Large intestine (tissue), 3 donors: ENCODE results near the gene TGFBR3L. TPM values are rescaled to one million over a fixed set of nuclear protein-coding genes. Genes with fewer than 3 reads are reported as not detected.
"Not testable (repeated sequence)": the region's sequence is repeated elsewhere in the genome, so short reads cannot be mapped to it uniquely, and the experiment has no call there.

Experiments used
- DNase-seq, 2 donors: peaks; one replicate each; pipeline versions ENCODE4 v3.0.0 to v3.0.0-alpha.2; 2013
- H3K27ac ChIP-seq: one replicate; pipeline ENCODE4 v1.5.1; 2013; ENCODE audit warnings: low read length
- H3K27me3 ChIP-seq: 2 replicates; pipeline ENCODE4 v1.6.1; 2013; ENCODE audit warnings: low read length; ENCODE audit not compliant: control insufficient read depth, insufficient read depth
- H3K36me3 ChIP-seq: 2 replicates; pipeline ENCODE4 v1.6.1; 2013; ENCODE audit warnings: low read length; ENCODE audit not compliant: control insufficient read depth, insufficient read depth
- H3K4me1 ChIP-seq: one replicate; pipeline ENCODE4 v1.6.1; 2013; ENCODE audit warnings: low read length; ENCODE audit not compliant: control insufficient read depth, insufficient read depth
- H3K4me3 ChIP-seq: one replicate; pipeline ENCODE4 v1.5.1; 2013; ENCODE audit warnings: low read length
- H3K9me3 ChIP-seq: one replicate; pipeline ENCODE4 v1.6.1; 2013; ENCODE audit warnings: mild to moderate bottlenecking, low read depth, low read length, moderate library complexity; ENCODE audit not compliant: control insufficient read depth
- WGBS: methylation state at CpG from one replicate; pipeline ENCODE4 v1.1.5; 2013; ENCODE audit warnings: low lambda C conversion rate; ENCODE audit not compliant: insufficient coverage; 5-methylcytosine and 5-hydroxymethylcytosine counted together
- polyA plus RNA-seq: library from polyadenylated mRNA; unstranded; fragments of 120-200 nt; gene quantifications from one replicate; pipeline ENCODE4 v1.2.1, GENCODE V29; 2013

TGFBR3L gene
- polyA plus RNA-seq, 1 donor: 1.4 TPM

DNA sequence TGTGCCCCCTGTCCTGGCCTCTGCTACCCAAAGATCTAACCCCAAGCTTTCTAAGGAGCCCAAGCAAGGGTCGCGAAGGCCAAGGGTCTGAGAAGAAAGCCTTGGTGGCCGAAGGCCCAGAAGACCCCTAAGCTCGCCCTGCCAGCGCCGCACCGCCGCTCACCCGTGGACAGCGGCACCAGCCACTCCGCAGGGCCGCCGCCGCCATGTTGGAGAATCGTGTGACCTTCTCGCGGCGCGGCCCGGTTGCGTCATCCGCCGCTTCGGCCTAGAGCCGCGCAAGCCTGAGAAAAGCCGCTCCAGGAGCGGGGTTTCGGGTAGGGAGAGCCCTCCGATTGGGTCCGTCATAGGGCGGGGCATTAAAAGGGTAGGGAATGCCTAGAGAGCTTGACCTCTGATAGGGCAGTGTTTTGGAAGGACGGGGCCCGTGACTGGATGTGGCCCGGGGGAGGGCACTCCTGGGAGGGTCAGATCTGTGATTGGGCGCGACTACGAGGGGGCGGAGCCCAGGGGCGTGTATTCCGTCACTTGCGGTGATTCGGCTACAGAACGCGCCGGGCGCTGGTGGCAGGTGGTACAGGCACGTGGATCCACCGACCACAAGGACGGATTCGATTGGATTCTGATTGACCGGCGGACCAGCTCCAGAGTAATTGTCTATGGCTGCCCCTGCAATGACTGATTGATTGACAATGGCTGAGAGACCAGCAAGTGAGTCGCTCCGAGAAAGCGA is 29.0 kb downstream of the TGFBR3L start, which contains the start of gene TIMM44:
TSS of gene TIMM44 (minus strand) at position 223 of the 733 bp plus-strand sequence. CDS start at position 208, 15 bp downstream.
- H3K4me3 ChIP-seq: peak within 1 kb of the TSS; percentile 97
- no peaks in the 10 kb centered on the region for H3K27me3 ChIP-seq
- WGBS: no CpG with 5 or more reads among the region's 56 CpGs
- no peaks in the 10 kb centered on the region for H3K9me3 ChIP-seq
- peaks cover 7% of the 10 kb centered on the region for H3K4me1 ChIP-seq
- peak within 1 kb of the TSS; percentile 95 for H3K27ac ChIP-seq
- DNase-seq: peak; percentile 99 to 100
- peaks cover 16% of the 10 kb centered on the region for H3K36me3 ChIP-seq

DNA sequence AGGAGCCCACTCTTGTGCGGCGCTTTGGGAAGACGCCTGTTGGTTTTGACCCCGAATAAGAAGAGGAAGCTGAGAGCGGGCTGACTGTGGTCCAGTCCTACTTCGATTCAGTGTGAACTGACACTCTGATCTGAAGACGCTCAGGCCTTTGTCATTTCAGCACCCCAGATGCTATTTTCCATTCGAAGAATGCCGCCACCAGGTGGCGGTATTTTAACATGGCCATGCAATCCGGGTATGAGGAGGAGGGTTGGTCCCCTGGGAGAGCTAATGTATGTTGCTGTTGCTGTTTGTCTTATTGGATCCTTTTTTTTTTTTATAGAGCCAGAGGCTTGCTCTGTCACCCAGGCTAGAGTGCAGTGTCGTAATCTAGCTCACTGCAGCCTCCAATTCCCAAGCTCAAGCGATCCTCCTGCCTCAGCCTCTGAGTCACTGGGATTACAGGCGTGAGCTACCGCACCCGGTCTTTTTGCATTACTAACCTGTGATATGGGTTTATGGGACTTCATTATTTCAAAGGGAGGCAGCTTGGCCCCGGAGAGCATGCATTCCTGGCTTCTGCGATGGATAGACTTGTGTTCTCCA is 29.6 kb downstream of the TGFBR3L start:
- DNase-seq: peak; percentile 86 to 90
- H3K4me3 ChIP-seq: peak overlapping the region; percentile 97
- H3K27ac ChIP-seq: peak overlapping the region; percentile 95
- H3K27me3 ChIP-seq: no peaks in the 10 kb centered on the region
- peaks cover 12% of the 10 kb centered on the region for H3K36me3 ChIP-seq
- no CpG with 5 or more reads among the region's 18 CpGs for WGBS
- no peaks in the 10 kb centered on the region for H3K9me3 ChIP-seq
- H3K4me1 ChIP-seq: peaks cover 7% of the 10 kb centered on the region

DNA sequence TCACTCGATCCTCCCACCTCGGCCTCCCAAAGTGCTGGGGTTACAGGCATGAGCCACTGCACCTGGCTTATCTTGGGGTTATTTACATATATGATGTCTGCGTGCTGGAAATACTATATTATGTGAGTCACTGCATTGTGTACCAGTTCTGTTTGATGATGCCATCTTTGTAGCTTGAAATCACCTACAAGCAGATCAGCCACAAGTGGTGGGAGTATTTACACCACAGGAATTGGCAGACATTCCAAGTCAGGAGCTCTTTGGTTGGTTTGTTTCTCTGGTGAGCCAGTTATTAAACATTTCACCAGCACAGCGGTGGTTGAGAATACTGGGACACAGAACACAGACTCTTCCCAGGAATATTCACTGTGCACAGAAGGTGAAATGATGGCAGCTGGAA is 33.3 kb downstream of the TGFBR3L start:
- no peak overlapping the region for H3K27ac ChIP-seq
- no peak overlapping the region for H3K4me3 ChIP-seq
- no CpG with 5 or more reads among the region's 4 CpGs for WGBS
- DNase-seq: no peak
- H3K36me3 ChIP-seq: no peaks in the 10 kb centered on the region
- no peaks in the 10 kb centered on the region for H3K27me3 ChIP-seq
- H3K4me1 ChIP-seq: peaks cover 2% of the 10 kb centered on the region
- no peaks in the 10 kb centered on the region for H3K9me3 ChIP-seq

DNA sequence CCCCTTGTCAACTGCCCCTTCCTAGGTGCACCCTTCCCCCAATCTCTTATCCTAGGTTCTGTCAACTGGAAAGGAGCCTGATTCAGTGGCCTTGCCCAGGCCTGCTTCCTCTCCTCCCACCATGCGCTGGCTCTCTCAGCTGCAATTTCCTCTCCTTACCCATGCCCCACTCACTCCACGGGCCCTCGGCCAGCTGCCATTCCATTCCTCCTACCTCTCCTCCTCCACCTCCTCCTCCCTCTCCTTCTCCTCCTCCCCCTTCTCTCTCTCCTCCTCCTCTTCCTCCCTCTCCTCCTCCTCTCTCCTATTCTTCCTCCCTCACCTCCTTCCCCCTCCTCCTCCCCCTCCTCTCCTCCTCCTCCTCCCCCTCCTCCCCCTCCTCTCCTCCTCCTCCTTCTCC is 38.4 kb downstream of the TGFBR3L start:
- no peak overlapping the region for H3K27ac ChIP-seq
- no peak overlapping the region for H3K4me3 ChIP-seq
- no peak for DNase-seq
- no peaks in the 10 kb centered on the region for H3K9me3 ChIP-seq
- no peaks in the 10 kb centered on the region for H3K4me1 ChIP-seq
- H3K36me3 ChIP-seq: peaks cover 7% of the 10 kb centered on the region
- no peaks in the 10 kb centered on the region for H3K27me3 ChIP-seq
- WGBS: 52% methylated on average over 3 of the region's 3 CpGs

DNA sequence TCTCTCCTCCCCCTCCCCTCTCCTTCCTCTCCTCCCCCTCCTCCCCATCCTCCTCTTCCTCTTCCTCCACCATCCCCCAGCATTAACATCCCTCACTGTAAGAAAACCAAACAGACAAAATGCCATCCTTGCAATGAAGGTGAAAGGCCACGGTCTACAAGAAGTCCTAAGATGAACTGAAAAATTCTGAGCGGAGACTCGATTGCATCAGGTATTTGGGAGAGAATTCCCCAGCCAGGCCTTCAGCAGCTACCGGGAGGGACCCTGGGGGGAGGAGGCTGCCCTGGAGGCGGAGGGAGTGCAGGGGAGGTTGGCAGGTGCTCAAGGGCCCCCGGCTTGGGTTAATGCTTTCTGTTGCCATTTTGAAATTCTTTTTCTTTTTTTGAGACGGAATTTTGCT is 38.9 kb downstream of the TGFBR3L start:
- no peak overlapping the region for H3K27ac ChIP-seq
- no peak overlapping the region for H3K4me3 ChIP-seq
- H3K9me3 ChIP-seq: no peaks in the 10 kb centered on the region
- no CpG with 5 or more reads among the region's 7 CpGs for WGBS
- H3K27me3 ChIP-seq: no peaks in the 10 kb centered on the region
- peaks cover 12% of the 10 kb centered on the region for H3K36me3 ChIP-seq
- no peaks in the 10 kb centered on the region for H3K4me1 ChIP-seq
- no peak for DNase-seq

DNA sequence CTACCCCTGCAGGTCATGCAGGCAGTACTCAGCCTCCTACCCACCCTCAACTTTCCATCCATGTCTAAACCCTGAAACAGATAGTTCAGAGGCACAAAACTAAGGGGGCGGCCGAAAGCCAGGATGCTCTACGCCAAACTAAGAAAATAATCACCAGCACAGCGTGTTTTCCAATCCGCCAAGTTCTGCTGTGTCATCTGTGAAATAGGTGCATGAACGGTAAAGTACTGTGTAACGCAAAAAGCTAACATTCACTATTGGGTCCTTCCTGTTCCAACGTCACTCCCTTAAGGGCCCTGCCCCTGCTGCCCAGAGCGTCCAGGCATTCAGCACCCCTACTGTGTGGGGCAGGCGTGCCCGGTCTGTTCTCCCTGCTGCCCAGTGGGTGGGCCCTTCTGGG is 41.1 kb downstream of the TGFBR3L start:
- Histone ChIP-seq H3K36me3 (peaks cover 21% of the 10 kb centered on the region), H3K4me1 (no peaks in the 10 kb centered on the region), H3K27me3 (no peaks in the 10 kb centered on the region), H3K4me3 (no peak overlapping the region), H3K9me3 (no peaks in the 10 kb centered on the region), H3K27ac (no peak overlapping the region)
- no peak for DNase-seq
- no CpG with 5 or more reads among the region's 11 CpGs for WGBS

DNA sequence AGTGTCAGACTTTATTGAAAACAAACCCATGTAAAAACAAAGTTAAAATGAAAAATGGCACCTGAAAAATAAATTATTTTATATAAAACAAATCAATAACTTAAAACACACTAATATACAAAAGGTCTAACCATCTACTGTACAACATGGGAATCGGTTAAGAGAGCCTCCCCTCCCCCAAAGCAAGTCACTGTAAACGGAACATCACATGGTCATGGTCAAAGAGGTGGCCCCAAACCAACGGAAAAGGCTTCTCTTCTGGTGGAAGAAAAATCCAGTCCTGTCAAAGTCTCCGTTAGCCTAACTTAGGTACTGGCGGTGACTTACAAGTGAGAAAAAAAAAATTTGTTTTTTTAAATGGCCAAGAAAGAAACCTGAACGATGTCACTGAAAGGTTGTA is 44.6 kb downstream of the TGFBR3L start:
- Histone ChIP-seq H3K4me1 (peaks cover 12% of the 10 kb centered on the region), H3K9me3 (peaks cover 2% of the 10 kb centered on the region), H3K27me3 (no peaks in the 10 kb centered on the region), H3K27ac (no peak overlapping the region), H3K4me3 (no peak overlapping the region), H3K36me3 (peaks cover 49% of the 10 kb centered on the region)
- 80% methylated on average over 3 of the region's 6 CpGs for WGBS
- DNase-seq: no peak

DNA sequence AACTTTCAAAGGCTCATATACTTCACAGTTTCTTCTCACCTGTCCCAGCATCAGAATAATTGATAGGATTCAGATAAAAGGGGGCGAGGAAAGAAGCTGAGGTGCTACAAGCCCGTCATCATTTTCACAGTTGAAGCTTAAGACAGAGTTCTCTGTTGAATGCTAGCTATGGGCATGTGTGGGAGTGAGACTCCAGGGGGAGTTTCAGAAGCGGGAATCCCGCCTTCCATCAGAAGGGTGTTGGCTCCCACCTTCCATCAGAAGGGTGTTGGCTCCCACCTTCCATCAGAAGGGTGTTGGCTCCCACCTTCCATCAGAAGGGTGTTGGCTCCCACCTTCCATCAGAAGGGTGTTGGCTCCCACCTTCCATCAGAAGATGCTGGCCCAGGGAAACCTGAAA is 46.5 kb downstream of the TGFBR3L start:
- Histone ChIP-seq H3K4me1 (peaks cover 12% of the 10 kb centered on the region), H3K36me3 (peaks cover 66% of the 10 kb centered on the region)
- not testable (repeated sequence) for DNase-seq, H3K4me3 ChIP-seq, H3K27me3 ChIP-seq, H3K27ac ChIP-seq, H3K9me3 ChIP-seq
- no CpG with 5 or more reads among the region's 4 CpGs for WGBS

DNA sequence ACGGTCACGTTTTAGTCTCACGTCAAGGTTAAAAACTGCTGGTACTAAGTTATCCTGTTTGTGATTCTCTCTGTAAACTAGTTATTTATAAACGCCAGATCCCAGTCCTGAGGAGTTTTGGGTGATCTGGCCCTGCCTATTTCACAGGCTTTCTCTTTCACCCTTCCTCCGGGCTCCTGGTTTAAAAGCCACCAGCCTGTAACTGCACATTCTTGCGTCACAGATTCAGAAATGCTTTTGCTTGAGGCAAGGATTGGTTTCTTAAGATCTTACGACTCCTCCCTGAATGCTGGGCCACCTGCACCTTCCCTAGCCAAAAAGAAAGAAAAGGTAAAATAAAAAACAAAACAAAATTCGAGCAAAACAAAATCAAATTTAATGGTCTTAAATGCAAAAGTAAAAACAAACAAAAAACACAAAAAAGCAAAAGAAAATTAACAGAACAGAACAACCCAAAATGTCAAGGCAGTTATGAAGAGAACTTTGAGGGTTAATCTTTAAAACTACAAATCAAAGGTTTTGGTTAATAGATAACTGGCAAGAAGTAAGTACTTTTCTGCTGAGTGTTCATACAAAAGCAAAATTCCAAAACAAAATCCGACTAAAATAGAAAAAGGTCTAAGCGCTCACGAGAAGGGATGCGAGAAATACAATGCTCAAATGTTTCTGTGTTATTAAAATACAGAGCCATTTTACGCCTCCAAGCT is 47.4 kb downstream of the TGFBR3L start:
- Histone ChIP-seq H3K9me3 (peaks cover 2% of the 10 kb centered on the region), H3K27me3 (no peaks in the 10 kb centered on the region), H3K36me3 (peaks cover 76% of the 10 kb centered on the region), H3K27ac (no peak overlapping the region), H3K4me3 (no peak overlapping the region), H3K4me1 (peaks cover 12% of the 10 kb centered on the region)
- WGBS: 42% methylated on average over 9 of the region's 13 CpGs
- no peak for DNase-seq

DNA sequence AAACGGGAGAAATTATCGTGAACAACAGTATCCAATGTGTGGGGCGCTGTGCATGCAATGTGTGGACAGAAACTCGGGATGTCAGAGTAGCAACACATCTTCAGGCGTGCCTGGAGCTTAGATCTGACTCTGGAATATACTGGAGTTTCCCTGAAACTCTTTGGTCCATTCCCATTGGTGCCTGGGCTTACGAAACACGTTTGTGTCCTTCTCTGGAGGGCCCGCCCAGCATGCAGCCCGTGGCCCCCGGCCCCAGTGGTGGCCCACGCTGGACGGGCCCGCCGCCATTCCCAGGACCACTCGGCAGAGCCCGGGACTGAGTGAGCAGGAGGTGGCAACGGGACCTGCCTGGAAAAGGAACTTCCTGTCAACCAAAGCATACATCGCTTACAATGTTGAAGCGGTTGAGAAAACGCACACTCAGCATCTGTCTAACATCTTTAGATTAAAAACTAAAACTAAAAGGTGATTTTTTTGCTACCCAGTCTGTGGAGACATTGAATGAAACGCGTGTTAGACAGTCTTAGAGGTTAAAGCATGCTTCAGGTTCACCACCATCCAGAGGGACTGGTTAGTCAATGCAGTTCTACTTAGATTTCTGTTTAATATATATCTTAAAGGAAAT is 48.1 kb downstream of the TGFBR3L start:
- H3K36me3 ChIP-seq: peaks cover 79% of the 10 kb centered on the region

More for the DNA sequence above, 48.1 kb downstream of the TGFBR3L start:
- Histone ChIP-seq H3K9me3 (peaks cover 2% of the 10 kb centered on the region), H3K27me3 (no peaks in the 10 kb centered on the region), H3K4me3 (no peak overlapping the region), H3K27ac (no peak overlapping the region), H3K4me1 (peaks cover 12% of the 10 kb centered on the region)
- DNase-seq: peak in 1 of 2 donors; percentile 25
- WGBS: no CpG with 5 or more reads among the region's 22 CpGs
